Measurements from ENCODE around the gene RNF166. TPM values are rescaled to one million over a fixed set of nuclear protein-coding genes. Genes with fewer than 3 reads are reported as not detected.

RNF166 gene
- total RNA-seq, 2 experiments from 2014 or later, result 80.7 to 82.4 TPM

DNA sequence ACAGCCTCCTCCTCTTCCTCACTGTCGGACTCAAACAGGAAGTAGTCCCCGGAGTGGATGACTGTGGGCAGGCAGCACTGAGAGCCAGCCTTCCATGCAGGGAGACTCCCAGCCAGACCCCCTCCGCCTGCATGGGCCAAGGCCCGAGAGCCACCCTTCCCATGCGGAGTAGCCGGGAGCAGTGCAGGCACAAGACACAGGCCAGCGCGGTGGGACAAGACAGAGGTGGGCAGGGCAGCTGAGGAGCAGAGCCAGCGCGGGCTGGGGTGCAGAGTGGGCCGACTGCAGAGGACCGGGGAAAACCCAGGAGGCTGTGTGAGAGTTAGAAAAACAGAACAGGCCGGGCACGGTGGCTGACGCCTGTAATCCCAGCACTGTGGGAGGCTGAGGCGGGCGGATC is 17.7 kb upstream of the RNF166 start:
- H3K27ac Mint-ChIP-seq, result no peak overlapping the region
- intact Hi-C loops (cut with micrococcal nuclease), result no loop called here
- no peaks in the 10 kb centered on the region for H3K4me1 Mint-ChIP-seq (ENCODE audit: low read depth)
- peaks cover 22% of the 10 kb centered on the region for H3K36me3 Mint-ChIP-seq (ENCODE audit: low read depth)
- H3K4me3 Mint-ChIP-seq, result no peak overlapping the region
- ChIA-PET CTCF (interaction anchor here (2.5 kb wide), 1 partner anchor 13 kb away, joined by 8 read pairs; no protein-coding TSS in a partner anchor), POLR2A (interaction anchor here (1.1 kb wide), 1 partner anchor 15 kb away, joined by 3 read pairs; no protein-coding TSS in a partner anchor)
- ATAC-seq (no peak), DNase-seq (no peak)
- no peaks in the 10 kb centered on the region for H3K27me3 Mint-ChIP-seq
- no peak for TF ChIP-seq CTCF (IDR thresholded peaks at IDR 0.05)
- H3K9me3 Mint-ChIP-seq, result no peaks in the 10 kb centered on the region

GRCh38 chr16:88723507-88723887 is 17.3 kb upstream of the RNF166 start:
- intact Hi-C loops (cut with micrococcal nuclease), result no loop called here
- no peaks in the 10 kb centered on the region for H3K4me1 Mint-ChIP-seq (ENCODE audit: low read depth)
- POLR2A ChIA-PET, result interaction anchor here (1.1 kb wide), 1 partner anchor 14 kb away, joined by 3 read pairs; no protein-coding TSS in a partner anchor

GRCh38 chr16:88722784-88723506 is 16.7 kb upstream of the RNF166 start:
- no peak overlapping the region for H3K4me3 Mint-ChIP-seq
- intact Hi-C loops (cut with micrococcal nuclease), result no loop called here
- H3K27me3 Mint-ChIP-seq, result no peaks in the 10 kb centered on the region
- no peaks in the 10 kb centered on the region for H3K9me3 Mint-ChIP-seq
- H3K27ac Mint-ChIP-seq, result no peak overlapping the region
- ChIA-PET POLR2A (no interaction called here), CTCF (interaction anchor here (2.5 kb wide), 1 partner anchor 14 kb away, joined by 8 read pairs; no protein-coding TSS in a partner anchor)
- ATAC-seq, result no peak
- DNase-seq, result no peak
- no peak for TF ChIP-seq CTCF (IDR thresholded peaks at IDR 0.05)
- no peaks in the 10 kb centered on the region for H3K4me1 Mint-ChIP-seq (ENCODE audit: low read depth)
- H3K36me3 Mint-ChIP-seq (ENCODE audit: low read depth), result peaks cover 27% of the 10 kb centered on the region

More at GRCh38 chr16:88723507-88723887, 17.3 kb upstream of the RNF166 start:
- Mint-ChIP-seq H3K36me3 (ENCODE audit: low read depth) (peaks cover 22% of the 10 kb centered on the region), H3K9me3 (no peaks in the 10 kb centered on the region), H3K27me3 (no peaks in the 10 kb centered on the region), H3K4me3 (no peak overlapping the region), H3K27ac (no peak overlapping the region)
- CTCF ChIA-PET, result interaction anchor here (2.5 kb wide), 1 partner anchor 14 kb away, joined by 8 read pairs; no protein-coding TSS in a partner anchor
- ATAC-seq (no peak), DNase-seq (no peak)
- no peak for TF ChIP-seq CTCF (IDR thresholded peaks at IDR 0.05)

GRCh38 chr16:88721815-88722755 is 15.9 kb upstream of the RNF166 start:
- Mint-ChIP-seq H3K4me3 (no peak overlapping the region), H3K36me3 (ENCODE audit: low read depth) (peaks cover 31% of the 10 kb centered on the region), H3K4me1 (ENCODE audit: low read depth) (no peaks in the 10 kb centered on the region), H3K27ac (no peak overlapping the region), H3K9me3 (no peaks in the 10 kb centered on the region), H3K27me3 (no peaks in the 10 kb centered on the region)
- intact Hi-C loops (cut with micrococcal nuclease), result no loop called here
- no peak for ATAC-seq
- POLR2A ChIA-PET, result interaction anchor here (0.6 kb wide), 1 partner anchor 30 kb away, joined by 3 read pairs; no protein-coding TSS in a partner anchor
- no peak for TF ChIP-seq CTCF (IDR thresholded peaks at IDR 0.05)
- CTCF ChIA-PET, result interaction anchor here (1.0 to 2.5 kb wide), 2 partner anchors 15 kb away, joined by 4 to 8 read pairs; no protein-coding TSS in a partner anchor
- no peak for DNase-seq
